Ishikawa (cell line): ENCODE results near the gene CLASP1.

ENCODE experiments used
- CREB1 ChIP-seq: IDR thresholded peaks from 2 replicates; pipeline ENCODE4 v1.6.1; 2012; ENCODE audit warnings: low read depth
- EGR1 ChIP-seq: IDR thresholded peaks from 2 replicates; pipeline ENCODE4 v1.6.1; 2012

DNA sequence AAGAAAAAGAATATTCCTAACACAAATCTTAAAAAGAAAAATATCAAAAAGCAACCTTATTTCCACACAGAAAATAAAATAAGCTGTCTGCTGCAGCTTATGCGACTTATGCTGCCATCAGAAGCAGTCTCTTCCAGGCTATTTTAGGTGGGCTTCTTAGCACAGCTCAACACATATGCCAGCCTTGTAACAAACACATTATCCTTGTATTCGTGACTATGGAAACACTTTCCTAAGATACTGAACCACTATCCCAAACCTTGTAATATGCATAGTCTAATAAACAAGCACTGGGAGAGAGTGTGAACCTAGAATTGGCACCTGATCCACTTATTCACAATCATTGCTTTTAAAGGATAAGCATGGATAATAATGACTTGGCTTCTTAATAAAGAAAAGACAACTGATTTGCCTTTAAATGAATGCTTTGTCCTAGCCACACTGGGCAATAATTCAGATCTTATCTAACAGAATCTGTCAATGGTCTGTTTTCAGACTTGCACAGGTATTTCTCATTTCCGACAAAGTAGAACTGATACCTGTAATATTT lies 158.6 kb downstream of the CLASP1 start:
- TF ChIP-seq EGR1 (no peak), CREB1 (no peak)
